Brain microvascular endothelial cell (primary cell): Measurements from ENCODE around the gene SMIM20.

ENCODE experiments used
- DNase-seq: peaks from one replicate; pipeline ENCODE4 v3.0.0-alpha.2; 2020
- H3K27ac ChIP-seq: fragments of 250-450 bp; sonication (Bioruptor Pico); 2 replicates; pipeline ENCODE4 v1.5.1; 2020; ENCODE audit warnings: mild to moderate bottlenecking, moderate library complexity
- H3K27me3 ChIP-seq: fragments of 250-450 bp; sonication (Bioruptor Pico); replicated peaks from 2 replicates; pipeline ENCODE4 v1.5.1; 2020; ENCODE audit warnings: mild to moderate bottlenecking
- H3K36me3 ChIP-seq: fragments of 250-450 bp; sonication (Bioruptor Pico); replicated peaks from 2 replicates; pipeline ENCODE4 v1.5.1; 2020; ENCODE audit warnings: mild to moderate bottlenecking
- H3K4me3 ChIP-seq: 2 replicates; pipeline ENCODE4 v1.5.1; 2011; ENCODE audit warnings: low read depth, mild to moderate bottlenecking, control low read depth, low read length, moderate library complexity
- in situ Hi-C: cut with HindIII; loops from 2 replicates; pipeline ENCODE4 v1.10.0; 2017; ENCODE audit warnings: low sequenced_read_pairs, low pct_ligation_motif_present
- TF ChIP-seq, protein P1 (sequence below): IDR thresholded peaks from 2 replicates; pipeline ENCODE4 v1.5.1; 2011; ENCODE audit warnings: low read depth, mild to moderate bottlenecking, moderate library complexity, low read length, control low read depth, inconsistent platforms; ENCODE audit errors: missing control alignments

The SMIM20 gene

DNA sequence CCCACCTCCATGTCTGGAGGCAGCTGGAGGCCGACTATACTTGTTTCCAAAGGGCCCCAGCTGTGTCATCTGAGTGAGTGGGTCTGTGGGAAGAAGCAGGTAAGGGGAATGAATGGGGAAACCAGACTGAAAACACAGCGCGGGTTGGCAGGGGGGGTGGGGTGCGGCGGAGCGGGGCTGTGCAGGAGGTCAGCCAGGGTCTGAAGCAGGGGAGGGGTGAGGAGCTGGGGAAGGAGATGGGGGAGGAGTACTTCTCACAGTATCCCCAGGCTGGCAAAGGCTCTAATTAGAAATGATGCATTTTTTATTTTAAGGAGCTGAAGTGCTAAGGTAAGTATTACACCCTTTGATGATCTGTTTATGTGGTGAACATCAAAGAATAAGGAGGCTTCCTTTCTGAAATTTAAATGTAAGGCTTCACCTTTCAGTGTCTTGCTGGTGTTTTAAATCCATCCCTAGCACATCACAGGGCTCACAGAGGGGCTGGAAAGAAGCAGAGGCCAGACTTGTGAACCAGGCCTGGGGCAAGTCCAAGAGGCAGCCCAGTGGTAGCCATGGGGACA is 37.5 kb downstream of the SMIM20 start:
- in situ Hi-C loops: no loop called here

GRCh38 chr4:25953740-25954139 is 39.7 kb downstream of the SMIM20 start:
- TF ChIP-seq, protein P1, sequence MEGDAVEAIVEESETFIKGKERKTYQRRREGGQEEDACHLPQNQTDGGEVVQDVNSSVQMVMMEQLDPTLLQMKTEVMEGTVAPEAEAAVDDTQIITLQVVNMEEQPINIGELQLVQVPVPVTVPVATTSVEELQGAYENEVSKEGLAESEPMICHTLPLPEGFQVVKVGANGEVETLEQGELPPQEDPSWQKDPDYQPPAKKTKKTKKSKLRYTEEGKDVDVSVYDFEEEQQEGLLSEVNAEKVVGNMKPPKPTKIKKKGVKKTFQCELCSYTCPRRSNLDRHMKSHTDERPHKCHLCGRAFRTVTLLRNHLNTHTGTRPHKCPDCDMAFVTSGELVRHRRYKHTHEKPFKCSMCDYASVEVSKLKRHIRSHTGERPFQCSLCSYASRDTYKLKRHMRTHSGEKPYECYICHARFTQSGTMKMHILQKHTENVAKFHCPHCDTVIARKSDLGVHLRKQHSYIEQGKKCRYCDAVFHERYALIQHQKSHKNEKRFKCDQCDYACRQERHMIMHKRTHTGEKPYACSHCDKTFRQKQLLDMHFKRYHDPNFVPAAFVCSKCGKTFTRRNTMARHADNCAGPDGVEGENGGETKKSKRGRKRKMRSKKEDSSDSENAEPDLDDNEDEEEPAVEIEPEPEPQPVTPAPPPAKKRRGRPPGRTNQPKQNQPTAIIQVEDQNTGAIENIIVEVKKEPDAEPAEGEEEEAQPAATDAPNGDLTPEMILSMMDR: peak; percentile 22
- no peak overlapping the region for H3K27ac ChIP-seq
- DNase-seq: peak; percentile 35
- H3K27me3 ChIP-seq: no peaks in the 10 kb centered on the region
- H3K36me3 ChIP-seq: no peaks in the 10 kb centered on the region
- in situ Hi-C loops: no loop called here
- no peak overlapping the region for H3K4me3 ChIP-seq

More for the DNA sequence above, 37.5 kb downstream of the SMIM20 start:
- no peaks in the 10 kb centered on the region for H3K27me3 ChIP-seq
- DNase-seq: no peak
- TF ChIP-seq, protein P1: no peak
- no peaks in the 10 kb centered on the region for H3K36me3 ChIP-seq
- H3K4me3 ChIP-seq: no peak overlapping the region
- H3K27ac ChIP-seq: no peak overlapping the region

- in situ Hi-C loops: no loop called here
- no peak for DNase-seq
- Histone ChIP-seq H3K36me3 (no peaks in the 10 kb centered on the region), H3K27me3 (no peaks in the 10 kb centered on the region), H3K27ac (no peak overlapping the region), H3K4me3 (no peak overlapping the region)
- TF ChIP-seq, protein P1: no peak
These were observed 40.4 kb downstream of the SMIM20 start for GRCh38 chr4:25954293-25954904.

GRCh38 chr4:25955705-25956104 is 41.7 kb downstream of the SMIM20 start:
- no peak for DNase-seq
- in situ Hi-C loops: no loop called here
- Histone ChIP-seq H3K27ac (no peak overlapping the region), H3K36me3 (no peaks in the 10 kb centered on the region), H3K4me3 (no peak overlapping the region), H3K27me3 (no peaks in the 10 kb centered on the region)
- TF ChIP-seq, protein P1: no peak

- no peaks in the 10 kb centered on the region for H3K27me3 ChIP-seq
- in situ Hi-C loops: no loop called here
- no peak overlapping the region for H3K4me3 ChIP-seq
- no peaks in the 10 kb centered on the region for H3K36me3 ChIP-seq
- TF ChIP-seq, protein P1: no peak
- no peak overlapping the region for H3K27ac ChIP-seq
- no peak for DNase-seq
These were observed 42.2 kb downstream of the SMIM20 start for GRCh38 chr4:25956260-25956659.

GRCh38 chr4:25958110-25958509 is 44.1 kb downstream of the SMIM20 start:
- DNase-seq: no peak
- Histone ChIP-seq H3K4me3 (no peak overlapping the region), H3K27ac (no peak overlapping the region), H3K36me3 (no peaks in the 10 kb centered on the region), H3K27me3 (no peaks in the 10 kb centered on the region)
- TF ChIP-seq, protein P1: no peak
- in situ Hi-C loops: no loop called here
